Epithelial cell of proximal tubule (primary cell): ENCODE results near the gene ADGRG3. TPM values are rescaled to one million over a fixed set of nuclear protein-coding genes. Genes with fewer than 3 reads are reported as not detected.

Experiments used
- DNase-seq: peaks from one replicate; pipeline ENCODE4 v3.0.0-alpha.2; 2011; ENCODE audit warnings: low read depth
- H3K4me3 ChIP-seq: 2 replicates; pipeline ENCODE4 v1.5.1; 2011; ENCODE audit warnings: low read depth, mild to moderate bottlenecking, low read length
- total RNA-seq: library from RNA; depleted of rRNA; stranded (reverse); fragments of >200 nt; gene quantifications from 2 replicates; pipeline ENCODE4 v1.2.3, GENCODE V29; 2015
- TF ChIP-seq, protein P1 (sequence below): conservative IDR thresholded peaks from 2 replicates; pipeline ENCODE4 v1.5.1; 2012; ENCODE audit warnings: low read depth, mild to moderate bottlenecking, low read length

Gene ADGRG3
- total RNA-seq, 1 donor from 2014 or later = 0.06 TPM

DNA sequence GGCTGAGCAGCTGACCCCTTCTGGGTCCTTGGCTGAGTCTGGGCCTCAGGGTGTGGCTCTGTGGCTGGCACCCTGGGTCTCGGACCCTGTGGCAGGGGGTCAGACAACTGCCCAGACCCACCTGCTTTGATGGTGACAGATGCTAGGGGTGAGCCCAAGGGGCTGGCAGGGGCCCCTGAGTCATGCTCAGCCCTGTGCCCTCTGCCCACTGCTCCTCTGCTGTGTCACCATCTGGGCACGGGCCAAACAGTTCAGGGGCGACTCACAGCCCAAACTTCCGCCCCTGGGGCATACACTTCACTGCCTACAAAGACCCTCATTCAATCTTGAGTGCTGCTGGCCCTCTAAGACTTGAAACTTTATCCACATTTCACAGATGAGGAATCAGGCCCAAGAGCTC lies 33.9 kb upstream of the ADGRG3 start:
- no peak for DNase-seq
- no peak overlapping the region for H3K4me3 ChIP-seq
- TF ChIP-seq, protein P1, sequence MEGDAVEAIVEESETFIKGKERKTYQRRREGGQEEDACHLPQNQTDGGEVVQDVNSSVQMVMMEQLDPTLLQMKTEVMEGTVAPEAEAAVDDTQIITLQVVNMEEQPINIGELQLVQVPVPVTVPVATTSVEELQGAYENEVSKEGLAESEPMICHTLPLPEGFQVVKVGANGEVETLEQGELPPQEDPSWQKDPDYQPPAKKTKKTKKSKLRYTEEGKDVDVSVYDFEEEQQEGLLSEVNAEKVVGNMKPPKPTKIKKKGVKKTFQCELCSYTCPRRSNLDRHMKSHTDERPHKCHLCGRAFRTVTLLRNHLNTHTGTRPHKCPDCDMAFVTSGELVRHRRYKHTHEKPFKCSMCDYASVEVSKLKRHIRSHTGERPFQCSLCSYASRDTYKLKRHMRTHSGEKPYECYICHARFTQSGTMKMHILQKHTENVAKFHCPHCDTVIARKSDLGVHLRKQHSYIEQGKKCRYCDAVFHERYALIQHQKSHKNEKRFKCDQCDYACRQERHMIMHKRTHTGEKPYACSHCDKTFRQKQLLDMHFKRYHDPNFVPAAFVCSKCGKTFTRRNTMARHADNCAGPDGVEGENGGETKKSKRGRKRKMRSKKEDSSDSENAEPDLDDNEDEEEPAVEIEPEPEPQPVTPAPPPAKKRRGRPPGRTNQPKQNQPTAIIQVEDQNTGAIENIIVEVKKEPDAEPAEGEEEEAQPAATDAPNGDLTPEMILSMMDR = no peak

DNA sequence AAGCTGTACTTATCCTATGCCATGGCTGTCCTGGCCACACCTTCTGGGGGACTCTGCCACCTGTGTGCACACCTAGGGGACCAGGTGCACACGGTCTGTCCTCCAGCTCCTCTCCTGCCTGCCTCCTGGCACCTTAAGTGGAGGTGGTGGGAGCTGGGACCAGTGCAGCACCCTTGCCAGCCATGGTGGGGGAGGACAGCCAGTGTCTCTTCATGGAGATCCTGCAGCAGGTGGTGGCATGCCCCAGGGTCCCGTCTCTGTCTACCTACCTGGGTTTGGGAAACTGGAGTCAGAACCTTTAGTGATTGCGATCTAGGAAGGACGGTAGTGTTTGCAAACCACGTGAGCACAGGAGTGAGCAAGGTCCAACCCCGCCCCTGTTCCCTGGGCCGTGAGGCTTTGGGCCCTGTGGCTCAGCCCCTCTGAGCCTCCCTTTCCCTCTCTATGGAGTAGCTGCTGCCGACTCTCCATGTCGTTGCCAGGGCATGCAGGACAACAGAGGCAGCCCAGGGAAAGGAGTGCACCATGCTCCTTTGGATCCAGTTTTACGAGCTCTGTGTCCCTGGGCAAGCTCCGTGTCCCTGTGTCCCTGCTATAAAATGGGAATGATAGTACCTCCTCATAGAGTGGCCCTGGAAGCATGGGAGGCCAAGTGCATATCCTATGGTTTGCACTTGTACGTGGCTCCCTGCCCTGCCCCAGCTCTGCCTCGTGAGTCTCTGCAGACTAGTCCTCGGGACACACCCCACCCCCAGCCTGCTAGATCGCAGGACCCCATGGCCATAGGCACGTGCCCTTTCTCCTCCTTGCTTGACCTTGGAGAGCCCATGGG lies 32.6 kb upstream of the ADGRG3 start:
- TF ChIP-seq, protein P1 = no peak
- DNase-seq = no peak
- no peak overlapping the region for H3K4me3 ChIP-seq

DNA sequence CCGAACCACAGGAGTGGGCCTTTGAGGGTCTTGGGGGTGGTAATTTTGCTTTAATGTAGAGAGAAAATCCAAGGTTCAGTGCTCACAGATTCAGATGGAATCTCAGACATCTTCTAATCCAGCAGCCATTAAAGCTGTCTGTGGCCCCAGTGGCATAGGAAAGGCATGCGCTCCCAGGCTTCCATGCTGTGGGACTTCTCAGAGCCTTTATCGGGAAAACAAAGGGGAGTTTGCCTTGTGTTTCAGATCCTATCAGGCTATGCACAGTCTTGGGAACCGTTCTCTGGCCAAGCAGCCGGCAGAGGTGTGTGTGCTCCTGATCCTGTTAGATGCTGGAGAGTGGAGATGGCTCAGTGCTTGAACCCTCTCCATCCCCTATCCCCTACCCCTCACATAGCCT lies 31.9 kb upstream of the ADGRG3 start:
- TF ChIP-seq, protein P1 = no peak
- no peak for DNase-seq
- no peak overlapping the region for H3K4me3 ChIP-seq

DNA sequence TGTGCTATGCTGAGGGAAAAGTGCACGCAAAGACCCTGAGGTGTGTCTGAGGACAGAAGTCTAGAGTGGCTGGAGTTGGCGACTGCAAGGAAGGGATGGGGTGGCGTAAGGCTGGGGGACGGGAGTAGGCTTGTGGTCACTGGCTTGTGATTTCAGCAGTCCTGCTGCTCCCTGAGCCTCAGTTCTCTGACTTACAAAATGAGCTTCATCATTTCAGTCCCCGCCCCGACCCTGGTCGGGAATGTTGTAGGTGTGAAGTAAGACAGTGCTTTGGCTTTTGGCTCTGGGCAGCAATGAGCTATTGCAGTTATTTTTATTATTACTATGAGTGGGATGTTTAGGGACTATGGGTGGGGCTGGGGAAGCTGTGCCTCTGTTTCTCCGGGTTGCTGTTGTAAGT lies 31.1 kb upstream of the ADGRG3 start:
- no peak overlapping the region for H3K4me3 ChIP-seq
- TF ChIP-seq, protein P1 = no peak
- DNase-seq = no peak

DNA sequence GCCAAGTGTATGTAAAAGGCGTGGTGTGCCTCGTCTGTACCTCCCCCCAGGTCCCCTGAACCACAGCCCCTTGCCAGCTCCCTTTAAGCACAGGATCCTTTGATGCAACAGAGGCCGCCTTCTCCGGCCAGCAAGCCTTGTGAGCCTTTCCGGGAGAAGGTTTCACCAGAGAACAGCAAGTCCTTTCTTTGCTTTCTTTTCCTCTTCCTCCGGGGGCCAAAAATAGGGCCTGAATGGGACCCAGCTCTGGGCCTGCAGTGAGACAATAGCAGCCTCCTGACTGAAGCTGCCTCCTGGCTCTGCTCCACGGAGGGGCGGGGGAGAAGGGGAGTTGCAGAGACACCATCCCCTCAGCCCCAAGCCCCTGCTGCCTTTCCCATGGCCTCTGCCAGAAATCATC lies 30.7 kb upstream of the ADGRG3 start:
- TF ChIP-seq, protein P1 = no peak
- no peak overlapping the region for H3K4me3 ChIP-seq
- DNase-seq = no peak

DNA sequence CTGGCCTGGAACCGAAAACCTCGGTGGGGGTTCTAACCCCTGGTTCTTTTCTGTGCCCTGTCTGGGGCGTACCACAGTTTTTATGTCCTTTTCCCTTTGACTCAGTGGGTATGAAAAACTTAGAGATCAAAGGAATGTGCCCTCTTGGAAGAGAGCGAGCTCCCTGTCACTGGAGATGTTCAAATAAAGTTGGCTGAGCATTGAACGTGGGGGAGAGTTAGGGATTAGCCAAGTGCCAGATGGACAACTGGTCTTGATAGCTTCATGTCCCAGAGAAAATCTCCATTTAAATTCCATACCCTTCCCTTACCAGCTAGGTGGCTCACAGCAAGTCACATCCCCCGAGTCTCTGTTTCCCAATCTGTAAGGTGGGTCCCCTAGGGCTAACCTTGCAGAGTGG lies 30.1 kb upstream of the ADGRG3 start:
- H3K4me3 ChIP-seq = no peak overlapping the region
- TF ChIP-seq, protein P1 = no peak
- no peak for DNase-seq

DNA sequence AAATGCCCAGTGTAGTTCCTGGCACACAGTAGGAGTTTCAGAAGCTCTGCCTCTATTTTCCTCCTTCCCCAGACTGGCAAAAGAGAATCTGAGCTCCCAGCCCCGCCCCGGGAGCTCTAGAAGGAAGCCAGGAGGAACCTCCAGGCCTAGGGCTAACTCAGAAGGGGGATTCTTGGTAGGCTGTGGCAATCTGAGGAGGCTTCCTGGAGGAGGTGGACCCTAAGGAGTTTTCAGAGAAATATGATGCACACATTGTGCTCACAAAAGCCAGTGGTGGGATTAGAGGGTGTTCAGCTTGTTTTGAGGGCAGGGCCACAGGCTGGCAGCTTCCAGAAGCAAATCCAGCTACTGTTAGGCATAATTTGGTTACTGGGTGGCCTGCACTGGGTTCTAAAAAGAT lies 29.7 kb upstream of the ADGRG3 start:
- no peak for DNase-seq
- TF ChIP-seq, protein P1 = no peak
- no peak overlapping the region for H3K4me3 ChIP-seq
